ENCODE results near the gene ANAPC7. TPM values are rescaled to one million over a fixed set of nuclear protein-coding genes. Genes with fewer than 3 reads are reported as not detected.

Gene ANAPC7
- total RNA-seq, 1 experiment from 2014 or later = 91.8 TPM

- DNase-seq (ENCODE audit: low read depth, low spot score) = peak; percentile 33
- in situ Hi-C loops (cut with HindIII; ENCODE audit: low pct_unique_long_range_greater_than_20kb, low sequenced_read_pairs) = no loop called here
Measured at GRCh38 chr12:110339184-110339952, 64.1 kb downstream of the ANAPC7 start.

GRCh38 chr12:110338754-110339153 lies 64.8 kb downstream of the ANAPC7 start:
- peak; percentile 50 for DNase-seq (ENCODE audit: low read depth, low spot score)
- in situ Hi-C loops (cut with HindIII; ENCODE audit: low pct_unique_long_range_greater_than_20kb, low sequenced_read_pairs) = no loop called here

- DNase-seq (ENCODE audit: low read depth, low spot score) = no peak
- in situ Hi-C loops (cut with HindIII; ENCODE audit: low pct_unique_long_range_greater_than_20kb, low sequenced_read_pairs) = no loop called here
Measured at GRCh38 chr12:110337912-110338710, 65.4 kb downstream of the ANAPC7 start.

GRCh38 chr12:110335481-110336045 lies 67.9 kb downstream of the ANAPC7 start:
- no peak for DNase-seq (ENCODE audit: low read depth, low spot score)
- in situ Hi-C loops (cut with HindIII; ENCODE audit: low pct_unique_long_range_greater_than_20kb, low sequenced_read_pairs) = no loop called here

- DNase-seq (ENCODE audit: low read depth, low spot score) = no peak
- in situ Hi-C loops (cut with HindIII; ENCODE audit: low pct_unique_long_range_greater_than_20kb, low sequenced_read_pairs) = no loop called here
Measured at GRCh38 chr12:110333201-110333600, 70.3 kb downstream of the ANAPC7 start.

- in situ Hi-C loops (cut with HindIII; ENCODE audit: low pct_unique_long_range_greater_than_20kb, low sequenced_read_pairs) = no loop called here
Measured at GRCh38 chr12:110330544-110330943, 73.0 kb downstream of the ANAPC7 start.

GRCh38 chr12:110330124-110330523 lies 73.4 kb downstream of the ANAPC7 start:
- in situ Hi-C loops (cut with HindIII; ENCODE audit: low pct_unique_long_range_greater_than_20kb, low sequenced_read_pairs) = no loop called here
- no peak for DNase-seq (ENCODE audit: low read depth, low spot score)

More at GRCh38 chr12:110330544-110330943, 73.0 kb downstream of the ANAPC7 start:
- DNase-seq (ENCODE audit: low read depth, low spot score) = peak; percentile 27

GRCh38 chr12:110329710-110330109 lies 73.8 kb downstream of the ANAPC7 start:
- no peak for DNase-seq (ENCODE audit: low read depth, low spot score)
- in situ Hi-C loops (cut with HindIII; ENCODE audit: low pct_unique_long_range_greater_than_20kb, low sequenced_read_pairs) = no loop called here

Small RNA genes within 50 kb of the gene (small RNA-seq; reads per million reads assigned to genes)
- gene RN7SL769P = 0 reads per million in 2 experiments

Other genes starting within 250 kb of the ANAPC7 start
- gene ATP2A2, start 122.5 kb downstream of the ANAPC7 start, total RNA-seq (2014; rRNA removed; shearing (Covaris generic)) = 131 and 141 TPM in 2 replicates
- gene ARPC3, start 46.6 kb upstream of the ANAPC7 start, total RNA-seq (2014; rRNA removed; shearing (Covaris generic)) = 335 and 355 TPM in 2 replicates
- 39.9 and 40.2 TPM in 2 replicates for gene GPN3, start 64.5 kb upstream of the ANAPC7 start, total RNA-seq (2014; rRNA removed; shearing (Covaris generic))
- 24.4 and 25.3 TPM in 2 replicates for gene FAM216A, start 65.1 kb upstream of the ANAPC7 start, total RNA-seq (2014; rRNA removed; shearing (Covaris generic))
- gene VPS29, start 98.4 kb upstream of the ANAPC7 start, total RNA-seq (2014; rRNA removed; shearing (Covaris generic)) = 62.1 and 76.5 TPM in 2 replicates
- gene RAD9B, start 98.6 kb upstream of the ANAPC7 start, total RNA-seq (2014; rRNA removed; shearing (Covaris generic)) = 0.45 and 0.61 TPM in 2 replicates
- gene PPTC7, start 179.6 kb upstream of the ANAPC7 start, total RNA-seq (2014; rRNA removed; shearing (Covaris generic)) = 18.9 and 21.2 TPM in 2 replicates
- gene TCTN1, start 210.4 kb upstream of the ANAPC7 start, total RNA-seq (2014; rRNA removed; shearing (Covaris generic)) = 35.6 and 55.0 TPM in 2 replicates

Measured in SK-MEL-5 (cell line).